ENCODE measurements around the gene SLC22A23.

Gene SLC22A23

GRCh38 chr6:3320238-3320811, 136.5 kb downstream of the SLC22A23 start:
- TF ChIP-seq CTCF (conservative IDR thresholded peaks at IDR 0.05; ENCODE audit: low read depth, low read length) = no peak
- H3K4me3 ChIP-seq (ENCODE audit: low read length) = no peak overlapping the region
- no peak for DNase-seq (ENCODE audit: low read depth)

GRCh38 chr6:3319610-3320200, 137.1 kb downstream of the SLC22A23 start:
- DNase-seq (ENCODE audit: low read depth) = no peak
- H3K4me3 ChIP-seq (ENCODE audit: low read length) = no peak overlapping the region
- no peak for TF ChIP-seq CTCF (conservative IDR thresholded peaks at IDR 0.05; ENCODE audit: low read depth, low read length)

- H3K4me3 ChIP-seq (ENCODE audit: low read length) = no peak overlapping the region
- no peak for DNase-seq (ENCODE audit: low read depth)
- TF ChIP-seq CTCF (conservative IDR thresholded peaks at IDR 0.05; ENCODE audit: low read depth, low read length) = no peak
Observed at GRCh38 chr6:3318821-3319540, 137.9 kb downstream of the SLC22A23 start.

GRCh38 chr6:3318226-3318625, 138.6 kb downstream of the SLC22A23 start:
- DNase-seq (ENCODE audit: low read depth) = no peak
- no peak overlapping the region for H3K4me3 ChIP-seq (ENCODE audit: low read length)
- no peak for TF ChIP-seq CTCF (conservative IDR thresholded peaks at IDR 0.05; ENCODE audit: low read depth, low read length)

- TF ChIP-seq CTCF (conservative IDR thresholded peaks at IDR 0.05; ENCODE audit: low read depth, low read length) = no peak
- no peak for DNase-seq (ENCODE audit: low read depth)
- H3K4me3 ChIP-seq (ENCODE audit: low read length) = no peak overlapping the region
Observed at GRCh38 chr6:3317741-3318211, 139.1 kb downstream of the SLC22A23 start.

GRCh38 chr6:3316818-3317217, 140.0 kb downstream of the SLC22A23 start:
- H3K4me3 ChIP-seq (ENCODE audit: low read length) = no peak overlapping the region
- no peak for DNase-seq (ENCODE audit: low read depth)
- TF ChIP-seq CTCF (conservative IDR thresholded peaks at IDR 0.05; ENCODE audit: low read depth, low read length) = no peak

Measured in retinal pigment epithelial cell (primary cell).